GM11168 (cell line): ENCODE data around the gene BCL11A.

Experiments used
- in situ Hi-C: fragments of 300-500 bp; cut with MboI; formaldehyde crosslinking; loops from one replicate; pipeline ENCODE4 v1.12.0; 2022; ENCODE audit warnings: low sequenced_read_pairs; ENCODE audit not compliant: unreplicated experiment

The BCL11A gene

GRCh38 chr2:60416221-60417008, 137.0 kb downstream of the BCL11A start:
- in situ Hi-C loops = no loop called here

DNA sequence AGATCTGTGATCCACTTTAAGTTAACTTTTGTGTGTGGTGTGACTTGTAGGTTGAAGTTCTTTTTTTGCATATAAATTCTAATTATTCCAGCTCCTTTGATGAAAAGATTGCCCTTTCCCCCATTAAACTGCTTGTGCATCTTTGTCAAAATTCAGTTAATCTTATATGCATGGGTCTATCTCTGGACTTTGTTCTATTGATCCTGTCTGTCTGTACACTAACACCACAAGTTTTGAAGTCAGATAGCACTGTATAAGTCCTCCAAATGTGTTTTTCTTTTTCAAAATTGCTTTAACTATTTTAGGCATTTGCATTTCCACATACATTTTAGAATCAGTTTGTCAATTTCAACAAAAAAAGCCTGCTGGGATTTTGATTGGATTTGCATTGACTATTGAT, 137.6 kb downstream of the BCL11A start:
- in situ Hi-C loops = no loop called here

DNA sequence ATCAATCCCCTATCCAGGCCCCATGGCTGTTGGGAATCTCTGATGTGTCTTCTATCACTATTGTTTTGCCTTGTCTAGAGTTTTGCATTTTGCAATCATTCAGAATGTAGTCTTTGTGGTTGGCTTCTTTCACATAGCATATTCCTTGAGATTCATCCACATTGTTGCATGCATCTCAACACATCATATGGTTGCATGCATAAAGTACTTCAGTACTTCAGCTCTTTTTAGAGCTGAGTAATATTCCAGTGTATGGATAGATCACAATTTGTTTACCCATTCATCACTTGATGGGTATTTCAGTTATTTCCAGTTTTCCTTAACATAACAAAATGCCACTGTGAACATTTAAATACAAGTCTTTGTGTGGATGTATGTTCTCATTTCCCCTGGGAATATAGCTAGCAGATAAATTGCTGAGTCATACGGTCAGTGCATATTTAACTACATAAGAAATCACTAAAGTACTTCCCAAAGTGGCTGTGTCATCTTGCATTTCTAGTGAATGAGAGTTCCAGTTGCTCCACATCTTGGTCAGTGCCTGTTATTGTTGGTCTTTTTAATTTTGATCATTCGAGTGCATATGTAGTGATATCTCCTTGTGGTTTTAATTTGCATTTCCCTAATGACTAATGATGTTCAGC, 138.8 kb downstream of the BCL11A start:
- in situ Hi-C loops = no loop called here

DNA sequence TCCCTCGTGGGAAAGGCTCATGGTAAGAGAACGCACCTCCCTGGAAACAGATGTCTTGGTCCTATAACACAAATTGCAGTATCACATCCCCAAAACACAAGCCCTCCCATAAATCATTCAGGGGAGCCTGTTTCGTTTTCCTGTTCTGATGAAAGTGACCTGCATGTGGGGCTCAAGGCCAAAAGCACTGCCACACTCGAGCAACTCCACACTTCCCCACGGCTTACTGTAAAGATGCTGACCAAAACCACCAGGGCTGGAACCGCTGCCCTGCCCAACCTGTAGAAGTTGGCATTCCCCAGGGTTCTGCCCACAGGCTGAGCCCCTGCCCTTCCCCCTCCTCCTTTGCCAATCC, 139.7 kb downstream of the BCL11A start:
- in situ Hi-C loops = no loop called here

- in situ Hi-C loops = no loop called here
These were observed 140.2 kb downstream of the BCL11A start for GRCh38 chr2:60413069-60413813.

GRCh38 chr2:60412620-60413019, 140.8 kb downstream of the BCL11A start:
- in situ Hi-C loops = no loop called here

- in situ Hi-C loops = no loop called here
These were observed 141.4 kb downstream of the BCL11A start for GRCh38 chr2:60412027-60412426.

DNA sequence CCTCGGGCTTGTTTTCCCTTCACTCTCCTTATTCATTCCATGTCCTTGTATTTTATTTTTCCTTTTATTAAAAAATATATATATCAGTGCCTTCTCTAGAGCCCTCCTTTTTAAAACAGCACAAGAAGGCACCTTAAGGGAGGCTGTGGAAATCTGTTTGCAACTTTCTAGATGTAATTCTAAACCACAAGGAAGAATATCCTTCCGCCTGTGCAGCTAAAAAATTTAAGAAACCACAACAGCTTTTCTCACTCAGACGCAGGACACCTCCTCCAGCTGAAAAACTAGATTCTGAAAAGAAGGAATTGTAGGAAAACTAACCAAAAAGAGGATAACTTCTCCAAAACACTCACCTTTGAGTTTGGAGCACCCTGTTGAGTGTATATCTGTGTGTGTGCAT, 142.2 kb downstream of the BCL11A start:
- in situ Hi-C loops = no loop called here

- in situ Hi-C loops = no loop called here
These were observed 142.9 kb downstream of the BCL11A start for GRCh38 chr2:60410456-60411146.

DNA sequence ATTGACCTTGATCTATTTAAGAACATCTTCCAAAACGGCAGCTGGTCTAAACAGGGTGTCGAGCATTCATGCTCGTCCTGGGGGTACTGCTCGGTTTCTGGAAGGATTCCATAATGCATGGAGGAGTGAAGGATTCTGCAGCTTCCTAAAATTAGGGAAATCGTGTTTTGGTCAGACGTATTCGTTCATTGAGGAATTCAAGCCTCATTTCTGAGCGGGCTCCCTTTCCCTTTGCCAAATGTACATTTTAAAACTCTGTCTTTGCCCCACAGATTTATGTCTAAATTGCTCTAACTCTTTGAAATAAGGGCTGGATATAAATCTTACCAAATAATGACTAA, 144.0 kb downstream of the BCL11A start:
- in situ Hi-C loops = no loop called here

DNA sequence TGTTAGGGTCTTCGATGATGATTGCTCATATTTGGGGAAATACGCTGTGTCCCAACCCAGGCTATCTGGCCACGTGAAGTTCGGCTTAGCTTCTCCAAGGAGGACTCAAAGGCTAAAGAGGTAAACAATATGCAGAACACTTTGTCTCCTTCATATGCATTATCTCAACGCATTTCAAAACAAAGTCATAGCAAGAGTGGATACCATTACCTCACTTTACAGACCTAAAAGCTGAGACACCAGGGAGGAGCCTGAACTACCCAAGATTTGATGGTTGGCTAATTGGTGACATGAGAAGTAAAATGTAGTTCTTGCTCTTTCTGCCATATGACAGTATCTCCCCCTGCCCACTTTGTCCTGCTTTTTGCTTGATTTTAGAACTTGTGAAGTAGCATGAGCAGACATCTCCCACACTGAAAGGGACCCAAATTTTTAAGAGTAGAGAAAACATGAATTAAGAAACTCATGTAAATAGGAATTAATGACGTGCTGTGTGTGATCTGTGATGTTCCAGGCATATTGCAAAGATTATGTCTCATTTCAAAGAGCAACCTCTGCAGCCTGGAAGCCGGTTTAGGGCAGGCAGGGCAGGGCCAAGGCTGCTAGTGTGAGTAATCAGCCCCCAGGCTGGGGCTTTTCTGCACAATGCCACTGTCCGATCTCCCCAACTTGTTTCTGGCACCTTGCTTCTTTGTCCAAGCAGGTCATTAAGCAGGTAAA, 144.5 kb downstream of the BCL11A start:
- in situ Hi-C loops = no loop called here

DNA sequence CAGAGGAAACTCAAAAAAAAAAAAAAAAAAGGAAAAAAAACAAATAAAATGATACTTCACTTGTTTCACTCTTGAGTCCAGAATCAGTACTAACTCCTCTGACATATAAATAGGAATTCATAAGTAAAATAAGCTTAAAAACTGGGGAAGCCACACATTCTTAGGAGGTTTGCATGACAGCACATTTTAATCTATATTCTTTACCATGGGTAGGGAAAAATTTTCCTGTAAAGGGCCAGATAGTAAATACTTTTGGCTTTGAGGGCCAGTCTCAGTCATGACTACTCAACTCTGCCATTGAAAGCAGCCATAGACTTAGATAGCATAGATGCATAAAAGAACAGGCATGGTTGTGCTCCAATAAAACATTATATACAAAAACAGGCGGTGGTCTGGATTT, 145.2 kb downstream of the BCL11A start:
- in situ Hi-C loops = no loop called here

DNA sequence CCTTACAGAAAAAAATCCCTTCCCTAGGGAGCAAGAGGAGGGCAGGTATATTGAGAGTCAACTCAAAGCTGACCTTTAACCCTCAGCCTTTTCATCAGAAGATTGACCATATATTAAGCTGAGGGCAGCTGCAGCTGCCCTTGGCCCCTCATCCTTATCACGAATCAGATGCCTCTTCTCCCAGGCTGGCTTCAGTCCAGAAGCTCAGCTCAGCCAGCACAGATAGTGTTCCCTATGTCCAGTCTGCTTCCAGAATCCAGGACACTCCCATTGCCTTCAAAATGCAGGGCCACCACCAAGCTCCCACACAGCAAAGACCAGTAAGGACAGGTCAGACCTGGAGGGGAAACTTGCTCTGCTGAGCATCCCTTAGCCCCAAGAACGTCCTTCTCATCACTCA, 146.1 kb downstream of the BCL11A start:
- in situ Hi-C loops = no loop called here

- in situ Hi-C loops = no loop called here
These were observed 147.3 kb downstream of the BCL11A start for GRCh38 chr2:60406192-60406591.

DNA sequence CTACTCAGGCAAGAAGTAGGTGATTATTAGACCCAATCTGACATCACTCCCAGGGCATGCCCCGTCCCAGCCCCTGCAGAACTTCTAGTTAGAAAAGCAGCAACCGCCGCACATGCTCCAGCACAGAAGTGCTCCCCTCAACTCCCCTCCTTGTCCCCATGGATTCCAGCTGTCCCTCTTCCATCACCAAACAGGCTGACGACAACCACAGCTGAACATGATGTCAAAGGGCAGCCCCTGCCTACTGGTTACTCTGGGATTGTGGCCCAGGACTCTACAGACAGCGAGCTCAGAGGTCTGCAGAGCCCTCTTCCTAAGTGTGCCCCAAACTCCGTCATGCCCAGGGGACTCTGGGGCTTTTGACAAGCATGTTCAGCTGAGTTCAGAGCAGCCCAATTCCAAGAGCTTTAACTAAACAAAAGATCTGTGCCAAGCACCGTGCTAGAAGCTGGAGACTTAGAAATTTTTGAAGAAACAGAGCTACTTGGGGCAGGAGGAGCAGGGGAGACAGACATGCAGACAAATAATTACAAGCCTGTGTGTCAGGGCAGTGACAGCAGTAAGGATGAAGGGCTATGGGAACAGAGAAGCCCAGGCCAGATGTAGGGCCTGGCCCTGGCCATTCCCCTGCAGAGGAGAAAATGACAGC, 148.1 kb downstream of the BCL11A start:
- in situ Hi-C loops = no loop called here
